BE2C (cell line): ENCODE measurements around the gene ZNF280C.

Experiments used
- DNase-seq: peaks from one replicate; pipeline ENCODE4 v3.0.0-alpha.2; 2020
- H3K27me3 ChIP-seq: fragments of 250-450 bp; sonication (Bioruptor Pico); 2 replicates; pipeline ENCODE4 v1.5.1; 2020; ENCODE audit warnings: mild to moderate bottlenecking
- H3K36me3 ChIP-seq: fragments of 250-450 bp; sonication (Bioruptor Pico); 2 replicates; pipeline ENCODE4 v1.5.1; 2020; ENCODE audit warnings: mild to moderate bottlenecking
- H3K4me1 ChIP-seq: fragments of 250-450 bp; sonication (Bioruptor Pico); 2 replicates; pipeline ENCODE4 v1.5.1; 2020
- H3K4me3 ChIP-seq: 2 replicates; pipeline ENCODE4 v1.5.1; 2011; ENCODE audit warnings: low read depth, low read length
- H3K9me3 ChIP-seq: fragments of 250-450 bp; sonication (Bioruptor Pico); 2 replicates; pipeline ENCODE4 v1.5.1; 2020
- CTCF ChIP-seq: IDR thresholded peaks from 2 replicates; pipeline ENCODE4 v1.5.1; 2012; ENCODE audit warnings: mild to moderate bottlenecking, low read depth, low read length

ZNF280C gene

GRCh38 chrX:130263016-130263415 is 5.7 kb downstream of the ZNF280C start:
- Histone ChIP-seq H3K4me1 (no peaks in the 10 kb centered on the region; the same call in 1 of the 2 replicates), H3K9me3 (no peaks in the 10 kb centered on the region), H3K36me3 (no peaks in the 10 kb centered on the region), H3K27me3 (no peaks in the 10 kb centered on the region), H3K4me3 (no peak overlapping the region)
- TF ChIP-seq CTCF: no peak
- no peak for DNase-seq

- DNase-seq: no peak
- no peak for TF ChIP-seq CTCF
- H3K9me3 ChIP-seq: no peaks in the 10 kb centered on the region
- no peaks in the 10 kb centered on the region for H3K36me3 ChIP-seq
- H3K27me3 ChIP-seq: no peaks in the 10 kb centered on the region
- H3K4me3 ChIP-seq: no peak overlapping the region
- H3K4me1 ChIP-seq: no peaks in the 10 kb centered on the region; the same call in 1 of the 2 replicates
These were observed 6.5 kb downstream of the ZNF280C start for GRCh38 chrX:130262231-130262630.

GRCh38 chrX:130261296-130261893 is 7.3 kb downstream of the ZNF280C start:
- H3K4me1 ChIP-seq: no peaks in the 10 kb centered on the region; the same call in 1 of the 2 replicates
- no peak for TF ChIP-seq CTCF
- no peak for DNase-seq
- H3K4me3 ChIP-seq: no peak overlapping the region
- H3K9me3 ChIP-seq: no peaks in the 10 kb centered on the region
- H3K36me3 ChIP-seq: no peaks in the 10 kb centered on the region
- no peaks in the 10 kb centered on the region for H3K27me3 ChIP-seq

- Histone ChIP-seq H3K36me3 (no peaks in the 10 kb centered on the region), H3K4me1 (no peaks in the 10 kb centered on the region), H3K9me3 (no peaks in the 10 kb centered on the region), H3K27me3 (no peaks in the 10 kb centered on the region), H3K4me3 (no peak overlapping the region)
- no peak for TF ChIP-seq CTCF
- DNase-seq: no peak
These were observed 8.4 kb downstream of the ZNF280C start for GRCh38 chrX:130260316-130260715.

- H3K27me3 ChIP-seq: no peaks in the 10 kb centered on the region
- no peaks in the 10 kb centered on the region for H3K4me1 ChIP-seq
- H3K36me3 ChIP-seq: no peaks in the 10 kb centered on the region
- no peaks in the 10 kb centered on the region for H3K9me3 ChIP-seq
- no peak for DNase-seq
- TF ChIP-seq CTCF: no peak
- no peak overlapping the region for H3K4me3 ChIP-seq
These were observed 14.8 kb downstream of the ZNF280C start for GRCh38 chrX:130253916-130254315.

GRCh38 chrX:130251671-130252070 is 17.0 kb downstream of the ZNF280C start:
- no peak for TF ChIP-seq CTCF
- Histone ChIP-seq H3K4me1 (no peaks in the 10 kb centered on the region), H3K9me3 (no peaks in the 10 kb centered on the region), H3K27me3 (no peaks in the 10 kb centered on the region), H3K4me3 (no peak overlapping the region), H3K36me3 (no peaks in the 10 kb centered on the region)
- DNase-seq: no peak
